Ascending aorta (tissue), 2 donors: ENCODE measurements around the gene PRKACA. TPM values are rescaled to one million over a fixed set of nuclear protein-coding genes. Genes with fewer than 3 reads are reported as not detected.

ENCODE experiments used
- DNase-seq, 2 donors: peaks; one replicate each; pipeline ENCODE4 v3.0.0-alpha.2; 2019; ENCODE audit warnings: low spot score in 2 of 2
- H3K27ac ChIP-seq, 2 donors: fragments of 200-600 bp; sonication (generic); one replicate each; pipeline ENCODE4 v1.5.1; 2016 to 2017; ENCODE audit warnings: mild to moderate bottlenecking in 1 of 2
- H3K27me3 ChIP-seq: fragments of 200-600 bp; sonication (generic); one replicate; pipeline ENCODE4 v1.5.1; 2017
- H3K36me3 ChIP-seq, 2 donors: fragments of 200-600 bp; sonication (generic); one replicate each; pipeline ENCODE4 v1.5.1; 2016
- H3K4me1 ChIP-seq, 2 donors: fragments of 200-600 bp; sonication (generic); one replicate each; pipeline ENCODE4 v1.5.1; 2016 to 2017; ENCODE audit warnings: mild to moderate bottlenecking in 1 of 2
- H3K4me3 ChIP-seq, 2 donors: fragments of 200-600 bp; sonication (generic); one replicate each; pipeline ENCODE4 v1.5.1; 2016 to 2017; ENCODE audit warnings: mild to moderate bottlenecking in 1 of 2
- H3K9me3 ChIP-seq, 2 donors: fragments of 200-600 bp; sonication (generic); one replicate each; pipeline ENCODE4 v1.5.1; 2016
- intact Hi-C: fragments of 100-400 bp; cut with DNase I; formaldehyde crosslinking; loops from one replicate; pipeline ENCODE4 v1.15.1; 2023
- total RNA-seq: library from RNA; depleted of rRNA; stranded (reverse); fragments of >200 nt; gene quantifications from one replicate; pipeline ENCODE4 v1.1.0, GENCODE V29; 2016
- TF ChIP-seq, protein P1 (sequence below), 3 experiments: fragments of 200-600 bp in 2 of 3; fragments of 450-650 bp in 1 of 3; sonication (generic) in 2 of 3; IDR thresholded peaks; one replicate each; pipeline ENCODE4 v1.5.1; 2016 to 2019; ENCODE audit warnings: antibody characterized with exemption in 3 of 3, mild to moderate bottlenecking in 1 of 3, moderate library complexity in 1 of 3

The PRKACA gene
- total RNA-seq, 1 donor from 2014 or later, result 92.6 TPM

GRCh38 chr19:14059652-14060155, 57.9 kb downstream of the PRKACA start:
- intact Hi-C loops, result no loop called here
- DNase-seq, result no peak
- no peak overlapping the region for H3K27ac ChIP-seq
- H3K9me3 ChIP-seq, result no peaks in the 10 kb centered on the region
- H3K36me3 ChIP-seq, result no peaks in the 10 kb centered on the region
- H3K4me3 ChIP-seq, result no peak overlapping the region
- TF ChIP-seq, protein P1, sequence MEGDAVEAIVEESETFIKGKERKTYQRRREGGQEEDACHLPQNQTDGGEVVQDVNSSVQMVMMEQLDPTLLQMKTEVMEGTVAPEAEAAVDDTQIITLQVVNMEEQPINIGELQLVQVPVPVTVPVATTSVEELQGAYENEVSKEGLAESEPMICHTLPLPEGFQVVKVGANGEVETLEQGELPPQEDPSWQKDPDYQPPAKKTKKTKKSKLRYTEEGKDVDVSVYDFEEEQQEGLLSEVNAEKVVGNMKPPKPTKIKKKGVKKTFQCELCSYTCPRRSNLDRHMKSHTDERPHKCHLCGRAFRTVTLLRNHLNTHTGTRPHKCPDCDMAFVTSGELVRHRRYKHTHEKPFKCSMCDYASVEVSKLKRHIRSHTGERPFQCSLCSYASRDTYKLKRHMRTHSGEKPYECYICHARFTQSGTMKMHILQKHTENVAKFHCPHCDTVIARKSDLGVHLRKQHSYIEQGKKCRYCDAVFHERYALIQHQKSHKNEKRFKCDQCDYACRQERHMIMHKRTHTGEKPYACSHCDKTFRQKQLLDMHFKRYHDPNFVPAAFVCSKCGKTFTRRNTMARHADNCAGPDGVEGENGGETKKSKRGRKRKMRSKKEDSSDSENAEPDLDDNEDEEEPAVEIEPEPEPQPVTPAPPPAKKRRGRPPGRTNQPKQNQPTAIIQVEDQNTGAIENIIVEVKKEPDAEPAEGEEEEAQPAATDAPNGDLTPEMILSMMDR (IDR thresholded peaks at IDR 0.05), result no peak
- no peaks in the 10 kb centered on the region for H3K27me3 ChIP-seq
- H3K4me1 ChIP-seq, result peaks cover 0 to 5% of the 10 kb centered on the region in 2 donors

DNA sequence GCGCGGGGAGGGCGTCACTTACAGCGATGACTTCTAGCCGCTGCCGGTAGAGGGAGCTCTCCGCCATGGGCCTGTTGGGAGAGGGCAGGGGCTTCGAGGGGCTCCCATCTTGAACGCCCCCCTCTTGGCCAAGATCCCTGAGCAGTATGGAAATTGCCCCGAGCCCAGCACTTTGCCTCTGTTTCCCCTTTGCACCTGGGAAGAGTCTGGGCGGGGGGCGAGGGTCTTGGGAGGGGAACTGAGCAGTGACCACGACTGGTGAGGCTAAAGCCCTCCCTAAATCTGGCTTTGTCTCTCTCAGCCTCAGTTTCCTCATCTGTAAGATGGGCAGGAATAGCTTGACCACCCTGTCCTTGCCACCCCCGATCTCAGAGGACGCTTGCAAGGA, 58.5 kb downstream of the PRKACA start:
- TF ChIP-seq, protein P1 (IDR thresholded peaks at IDR 0.05), result peak in 2 of 3 experiments; percentile 34 to 51
- peaks cover 0 to 5% of the 10 kb centered on the region in 2 donors for H3K4me1 ChIP-seq
- no peak for DNase-seq
- intact Hi-C loops, result no loop called here
- no peaks in the 10 kb centered on the region for H3K27me3 ChIP-seq
- no peaks in the 10 kb centered on the region for H3K9me3 ChIP-seq
- H3K27ac ChIP-seq, result no peak overlapping the region
- no peak overlapping the region for H3K4me3 ChIP-seq
- H3K36me3 ChIP-seq, result no peaks in the 10 kb centered on the region

DNA sequence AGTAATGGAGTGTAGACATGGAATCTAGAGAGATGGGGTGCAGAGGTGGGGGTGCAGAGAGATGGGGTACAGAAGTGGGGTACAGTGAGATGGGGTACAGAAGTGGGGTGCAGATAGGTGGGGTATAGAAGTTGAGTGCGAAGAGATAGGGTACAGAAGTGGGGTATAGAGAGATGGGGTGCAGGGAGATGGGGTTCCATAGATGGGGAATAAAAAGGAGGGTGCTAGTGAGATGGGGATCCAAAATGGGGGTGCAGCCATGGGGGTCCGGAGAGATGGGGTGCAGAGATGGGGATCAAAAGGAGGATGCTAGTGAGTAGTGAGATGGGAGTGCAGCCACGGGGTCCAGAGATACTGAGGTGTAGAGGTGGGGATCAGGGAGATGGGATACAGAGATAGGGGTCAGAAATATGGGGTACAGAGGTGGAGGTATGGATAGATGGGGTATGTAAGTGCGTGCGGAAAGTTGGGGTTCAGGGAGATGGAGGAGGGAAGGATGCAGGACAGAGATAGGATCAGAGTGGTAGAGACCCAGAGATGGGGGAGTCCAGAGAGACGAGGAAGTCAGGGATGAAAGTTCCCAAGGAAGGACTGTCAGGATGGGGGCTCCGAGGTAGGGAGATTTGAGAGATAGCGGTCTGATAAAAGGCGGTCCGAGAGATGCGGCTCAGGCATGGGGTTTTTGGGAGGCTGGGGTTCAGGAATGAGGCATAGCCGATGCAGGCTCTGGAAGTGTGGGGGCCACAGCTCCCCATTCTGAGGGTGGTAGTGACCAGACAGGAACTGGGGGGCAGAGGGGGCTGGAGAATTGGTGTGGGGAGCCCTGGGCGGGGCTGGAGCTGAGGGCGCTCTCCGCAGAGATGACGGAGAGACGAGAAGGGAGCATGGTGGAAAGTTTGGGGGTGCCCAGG, 59.1 kb downstream of the PRKACA start:
- Histone ChIP-seq H3K27me3 (no peaks in the 10 kb centered on the region), H3K36me3 (no peaks in the 10 kb centered on the region), H3K4me1 (peaks cover 0 to 5% of the 10 kb centered on the region in 2 donors), H3K4me3 (peak overlapping the region in 1 of 2 donors; percentile 62), H3K27ac (no peak overlapping the region), H3K9me3 (no peaks in the 10 kb centered on the region)
- intact Hi-C loops, result no loop called here
- TF ChIP-seq, protein P1 (IDR thresholded peaks at IDR 0.05), result no peak
- no peak for DNase-seq

GRCh38 chr19:14056741-14057356, 60.7 kb downstream of the PRKACA start:
- TF ChIP-seq, protein P1 (IDR thresholded peaks at IDR 0.05), result no peak
- Histone ChIP-seq H3K36me3 (no peaks in the 10 kb centered on the region), H3K4me3 (peak overlapping the region in 1 of 2 donors; percentile 62), H3K27me3 (no peaks in the 10 kb centered on the region), H3K9me3 (no peaks in the 10 kb centered on the region), H3K4me1 (peaks cover 0 to 5% of the 10 kb centered on the region in 2 donors), H3K27ac (no peak overlapping the region)
- no peak for DNase-seq
- intact Hi-C loops, result no loop called here

GRCh38 chr19:14056069-14056666, 61.4 kb downstream of the PRKACA start:
- no peak overlapping the region for H3K4me3 ChIP-seq
- peaks cover 0 to 5% of the 10 kb centered on the region in 2 donors for H3K4me1 ChIP-seq
- TF ChIP-seq, protein P1 (IDR thresholded peaks at IDR 0.05), result no peak
- H3K27ac ChIP-seq, result no peak overlapping the region
- H3K36me3 ChIP-seq, result no peaks in the 10 kb centered on the region
- H3K27me3 ChIP-seq, result no peaks in the 10 kb centered on the region
- DNase-seq, result no peak
- intact Hi-C loops, result no loop called here
- H3K9me3 ChIP-seq, result no peaks in the 10 kb centered on the region
